ENCODE results near the gene TIMP1. TPM values are rescaled to one million over a fixed set of nuclear protein-coding genes. Genes with fewer than 3 reads are reported as not detected.

TIMP1 gene
- total RNA-seq, 2 experiments from 2014 or later: 58.7 to 68.5 TPM

GRCh38 chrX:47632666-47633065 is 50.4 kb downstream of the TIMP1 start:
- peaks cover 31% of the 10 kb centered on the region for H3K4me1 Mint-ChIP-seq (ENCODE audit: low read depth)
- DNase-seq (no peak), ATAC-seq (no peak)
- H3K36me3 Mint-ChIP-seq (ENCODE audit: low read depth): peaks cover 17% of the 10 kb centered on the region
- no peaks in the 10 kb centered on the region for H3K9me3 Mint-ChIP-seq (ENCODE audit: insufficient read depth)
- H3K27ac Mint-ChIP-seq: no peak overlapping the region
- no peak overlapping the region for H3K4me3 Mint-ChIP-seq
- CTCF ChIA-PET: no interaction called here
- POLR2A ChIA-PET: no interaction called here
- no peaks in the 10 kb centered on the region for H3K27me3 Mint-ChIP-seq (ENCODE audit: low read depth)

GRCh38 chrX:47633689-47634590 is 51.7 kb downstream of the TIMP1 start:
- peaks cover 39% of the 10 kb centered on the region for H3K4me1 Mint-ChIP-seq (ENCODE audit: low read depth)
- ChIA-PET POLR2A (no interaction called here), CTCF (interaction anchor here (0.9 kb wide), 1 partner anchor 110 kb away, joined by 3 read pairs; no protein-coding TSS in a partner anchor)
- H3K4me3 Mint-ChIP-seq: no peak overlapping the region
- ATAC-seq (no peak), DNase-seq (no peak)
- no peak overlapping the region for H3K27ac Mint-ChIP-seq
- H3K27me3 Mint-ChIP-seq (ENCODE audit: low read depth): no peaks in the 10 kb centered on the region
- no peaks in the 10 kb centered on the region for H3K9me3 Mint-ChIP-seq (ENCODE audit: insufficient read depth)
- H3K36me3 Mint-ChIP-seq (ENCODE audit: low read depth): peaks cover 28% of the 10 kb centered on the region

GRCh38 chrX:47634871-47635575 is 52.8 kb downstream of the TIMP1 start:
- H3K4me3 Mint-ChIP-seq: no peak overlapping the region
- H3K4me1 Mint-ChIP-seq (ENCODE audit: low read depth): peaks cover 35% of the 10 kb centered on the region
- ChIA-PET CTCF (no interaction called here), POLR2A (no interaction called here)
- ATAC-seq (peak; percentile 65), DNase-seq (peak; percentile 35)
- H3K27ac Mint-ChIP-seq: no peak overlapping the region
- H3K36me3 Mint-ChIP-seq (ENCODE audit: low read depth): peaks cover 39% of the 10 kb centered on the region
- H3K27me3 Mint-ChIP-seq (ENCODE audit: low read depth): no peaks in the 10 kb centered on the region
- H3K9me3 Mint-ChIP-seq (ENCODE audit: insufficient read depth): no peaks in the 10 kb centered on the region

Small RNAs within 50 kb of the gene (microRNA-seq; reads per million reads assigned to microRNA genes)
- gene MIR4769: not detected

Other genes with a start within 250 kb of the TIMP1 start
- gene ZNF157, start 211.9 kb upstream of the TIMP1 start, total RNA-seq: under 1 TPM; 0.32 to 0.34 TPM
- 10 to 100 TPM; 12.9 to 13.1 TPM for gene ZNF41, start 99.2 kb upstream of the TIMP1 start, total RNA-seq
- gene ARAF, start 21.2 kb upstream of the TIMP1 start, total RNA-seq: 10 to 100 TPM; 66.7 to 68.4 TPM
- under 1 TPM; 0.57 to 0.58 TPM for gene SYN1, start 37.4 kb downstream of the TIMP1 start, total RNA-seq
- gene CFP, start 47.5 kb downstream of the TIMP1 start, total RNA-seq: 10 to 100 TPM; 11.5 to 13.1 TPM
- gene ELK1, start 68.1 kb downstream of the TIMP1 start, total RNA-seq: 10 to 100 TPM; 56.9 to 58.7 TPM
- gene UXT, start 76.7 kb downstream of the TIMP1 start, total RNA-seq: 100 to 1,000 TPM; 148 to 156 TPM

Measured in activated CD8-positive, alpha-beta T cell treated with anti-CD3 and anti-CD28 coated beads, Interleukin-2, amount 10 ng/mL, durations not matched to agents 7 days and 5 days (primary cell).